BLaER1 (cell line): ENCODE results near the gene MAP7.
"Not testable (repeated sequence)": the region's sequence is repeated elsewhere in the genome, so short reads cannot be mapped to it uniquely, and the experiment has no call there.

ENCODE experiments used
- H3K27ac ChIP-seq: shearing (Covaris generic); formaldehyde crosslinking; 2 replicates; pipeline ENCODE4 v1.8.1; 2022
- H3K27me3 ChIP-seq: shearing (Covaris generic); formaldehyde crosslinking; 2 replicates; pipeline ENCODE4 v1.8.1; 2022
- H3K36me3 ChIP-seq: shearing (Covaris generic); formaldehyde crosslinking; 2 replicates; pipeline ENCODE4 v1.8.1; 2022
- H3K4me1 ChIP-seq: shearing (Covaris generic); formaldehyde crosslinking; 2 replicates; pipeline ENCODE4 v1.8.1; 2022
- H3K4me2 ChIP-seq: shearing (Covaris generic); formaldehyde crosslinking; 2 replicates; pipeline ENCODE4 v1.8.1; 2022
- H3K4me3 ChIP-seq: shearing (Covaris generic); formaldehyde crosslinking; 2 replicates; pipeline ENCODE4 v1.8.1; 2022
- H3K9ac ChIP-seq: shearing (Covaris generic); formaldehyde crosslinking; 2 replicates; pipeline ENCODE4 v1.8.1; 2022
- H3K9me3 ChIP-seq: shearing (Covaris generic); formaldehyde crosslinking; 2 replicates; pipeline ENCODE4 v1.8.1; 2022
- H4K20me1 ChIP-seq: shearing (Covaris generic); formaldehyde crosslinking; 2 replicates; pipeline ENCODE4 v1.8.1; 2022
- Cebpa-rat ChIP-seq: shearing (Covaris generic); IDR thresholded peaks from 2 replicates; pipeline ENCODE4 v1.8.1; 2022

MAP7 gene

GRCh38 chr6:136383268-136383937 is 166.8 kb downstream of the MAP7 start:
- Histone ChIP-seq H3K27me3 (no peaks in the 10 kb centered on the region), H3K4me3 (no peak overlapping the region), H3K9ac (no peak overlapping the region), H3K4me1 (no peaks in the 10 kb centered on the region), H4K20me1 (no peaks in the 10 kb centered on the region), H3K27ac (no peak overlapping the region), H3K4me2 (no peak overlapping the region), H3K36me3 (no peaks in the 10 kb centered on the region), H3K9me3 (no peaks in the 10 kb centered on the region)
- TF ChIP-seq Cebpa-rat: no peak

DNA sequence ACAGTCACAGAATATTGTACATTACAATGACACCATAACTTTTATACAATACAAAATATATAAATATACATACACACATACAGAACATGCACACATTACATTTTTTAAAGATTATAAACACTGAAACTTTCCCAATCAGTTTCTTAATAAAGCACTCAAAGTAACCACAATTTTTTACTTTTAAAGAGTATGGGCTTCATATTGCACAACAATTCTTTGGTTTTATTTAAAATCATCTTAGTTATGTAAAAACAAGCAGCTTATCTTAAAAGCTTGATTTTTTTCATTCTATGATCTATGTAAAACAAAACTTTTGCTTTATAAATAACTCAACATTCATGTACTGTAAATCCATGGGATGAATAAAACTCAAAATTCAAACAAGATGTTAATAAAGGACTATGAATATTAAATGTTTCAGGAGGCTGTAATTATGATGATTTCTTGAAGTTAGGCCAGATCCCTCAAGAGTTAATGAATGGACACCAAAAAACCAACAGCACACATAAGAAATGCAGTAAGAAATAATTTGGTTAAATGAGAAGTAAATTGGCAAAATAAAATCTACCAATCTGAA is 167.5 kb downstream of the MAP7 start:
- no peaks in the 10 kb centered on the region for H4K20me1 ChIP-seq
- H3K4me3 ChIP-seq: no peak overlapping the region
- no peaks in the 10 kb centered on the region for H3K9me3 ChIP-seq
- H3K27ac ChIP-seq: no peak overlapping the region
- no peaks in the 10 kb centered on the region for H3K27me3 ChIP-seq
- no peaks in the 10 kb centered on the region for H3K36me3 ChIP-seq
- TF ChIP-seq Cebpa-rat: no peak
- H3K4me2 ChIP-seq: no peak overlapping the region
- H3K9ac ChIP-seq: no peak overlapping the region
- H3K4me1 ChIP-seq: no peaks in the 10 kb centered on the region

- Histone ChIP-seq H4K20me1 (no peaks in the 10 kb centered on the region), H3K9ac (no peak overlapping the region), H3K4me2 (no peak overlapping the region), H3K4me1 (no peaks in the 10 kb centered on the region), H3K27ac (no peak overlapping the region), H3K4me3 (no peak overlapping the region), H3K27me3 (no peaks in the 10 kb centered on the region), H3K36me3 (no peaks in the 10 kb centered on the region), H3K9me3 (no peaks in the 10 kb centered on the region)
- TF ChIP-seq Cebpa-rat: no peak
Measured at GRCh38 chr6:136378888-136379287, 171.3 kb downstream of the MAP7 start.

DNA sequence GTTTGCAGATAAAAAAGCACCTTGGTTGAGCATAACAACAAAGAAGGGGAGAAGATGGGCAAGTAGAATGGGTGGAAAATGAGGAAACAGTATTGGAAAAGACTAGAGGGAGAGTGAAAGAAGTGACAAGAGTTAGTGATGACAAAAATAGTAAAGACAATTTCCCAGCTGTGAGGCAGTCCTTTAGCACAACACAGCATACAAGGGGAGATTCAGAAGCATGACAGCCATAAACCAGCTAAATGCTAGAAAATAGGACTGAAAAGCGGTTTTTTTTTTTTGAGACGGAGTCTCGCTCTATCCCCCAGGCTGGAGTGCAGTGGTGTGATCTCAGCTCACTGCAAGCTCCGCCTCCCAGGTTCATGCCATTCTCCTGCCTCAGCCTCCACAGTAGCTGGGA is 174.4 kb downstream of the MAP7 start:
- H3K4me3 ChIP-seq, H3K9me3 ChIP-seq, H3K27me3 ChIP-seq, H4K20me1 ChIP-seq, H3K4me2 ChIP-seq, H3K27ac ChIP-seq, H3K36me3 ChIP-seq, H3K4me1 ChIP-seq, H3K9ac ChIP-seq: not testable (repeated sequence)

DNA sequence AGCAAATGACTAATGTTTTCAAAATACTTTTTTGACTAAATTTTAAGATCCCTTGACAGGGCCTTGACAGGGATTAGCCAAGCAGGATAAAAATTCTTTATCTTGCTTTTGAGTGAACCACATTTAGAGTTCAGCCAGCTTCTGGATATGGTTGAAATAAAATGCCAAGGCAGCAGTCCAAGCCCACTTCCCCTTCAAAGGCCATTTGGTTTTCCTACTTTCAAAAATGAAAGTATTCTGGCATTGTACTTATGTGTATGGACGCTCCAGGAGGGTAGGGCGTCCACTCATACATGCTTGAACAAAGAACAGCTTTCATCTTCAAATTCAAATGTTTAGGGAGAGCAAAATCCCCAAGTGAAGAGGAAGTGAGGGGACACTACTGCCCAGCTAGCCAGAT is 178.3 kb downstream of the MAP7 start:
- Histone ChIP-seq H3K4me2 (no peak overlapping the region), H3K4me3 (no peak overlapping the region), H3K27ac (no peak overlapping the region), H3K4me1 (no peaks in the 10 kb centered on the region), H3K27me3 (no peaks in the 10 kb centered on the region), H3K36me3 (no peaks in the 10 kb centered on the region), H3K9me3 (no peaks in the 10 kb centered on the region), H4K20me1 (no peaks in the 10 kb centered on the region), H3K9ac (no peak overlapping the region)
- TF ChIP-seq Cebpa-rat: no peak

DNA sequence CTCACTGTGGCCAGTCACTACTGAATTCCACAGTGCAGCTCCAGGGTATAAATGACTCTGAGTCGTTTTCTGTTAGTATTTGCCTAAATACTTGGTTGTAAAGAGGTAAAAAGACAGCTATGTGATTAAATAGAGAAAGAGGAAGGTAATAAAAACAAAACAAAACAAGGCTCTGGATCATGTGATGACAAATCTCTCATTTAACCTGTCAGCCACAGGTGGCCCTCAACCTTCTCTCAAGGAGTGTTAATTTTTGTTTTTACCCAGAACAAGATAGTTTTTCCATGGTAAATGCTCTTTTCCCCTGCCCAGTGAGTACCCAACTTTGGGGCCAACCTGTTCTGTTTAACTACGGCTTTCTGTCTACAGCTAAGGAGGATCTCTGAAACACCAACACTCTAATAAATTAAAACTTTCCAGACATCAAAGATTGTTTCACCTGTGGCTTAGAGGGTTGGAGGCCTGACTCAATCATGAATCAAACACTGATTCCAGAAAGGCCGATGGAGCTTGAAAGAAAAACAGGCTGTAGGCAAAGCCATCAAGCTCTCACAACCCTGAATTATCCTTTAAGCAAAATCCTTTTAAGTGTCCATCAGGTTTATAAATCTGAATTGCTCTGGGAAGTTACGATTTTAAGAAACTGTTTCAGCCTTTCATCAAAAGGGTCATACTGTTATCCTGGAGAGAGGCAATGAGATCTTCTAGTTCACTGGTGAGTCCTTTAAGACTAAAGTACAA is 179.1 kb downstream of the MAP7 start:
- H3K4me2 ChIP-seq: no peak overlapping the region
- no peaks in the 10 kb centered on the region for H3K27me3 ChIP-seq
- H3K9me3 ChIP-seq: no peaks in the 10 kb centered on the region
- H3K4me1 ChIP-seq: no peaks in the 10 kb centered on the region
- no peak overlapping the region for H3K9ac ChIP-seq
- TF ChIP-seq Cebpa-rat: no peak
- no peak overlapping the region for H3K27ac ChIP-seq
- H4K20me1 ChIP-seq: no peaks in the 10 kb centered on the region
- H3K36me3 ChIP-seq: no peaks in the 10 kb centered on the region
- H3K4me3 ChIP-seq: no peak overlapping the region

DNA sequence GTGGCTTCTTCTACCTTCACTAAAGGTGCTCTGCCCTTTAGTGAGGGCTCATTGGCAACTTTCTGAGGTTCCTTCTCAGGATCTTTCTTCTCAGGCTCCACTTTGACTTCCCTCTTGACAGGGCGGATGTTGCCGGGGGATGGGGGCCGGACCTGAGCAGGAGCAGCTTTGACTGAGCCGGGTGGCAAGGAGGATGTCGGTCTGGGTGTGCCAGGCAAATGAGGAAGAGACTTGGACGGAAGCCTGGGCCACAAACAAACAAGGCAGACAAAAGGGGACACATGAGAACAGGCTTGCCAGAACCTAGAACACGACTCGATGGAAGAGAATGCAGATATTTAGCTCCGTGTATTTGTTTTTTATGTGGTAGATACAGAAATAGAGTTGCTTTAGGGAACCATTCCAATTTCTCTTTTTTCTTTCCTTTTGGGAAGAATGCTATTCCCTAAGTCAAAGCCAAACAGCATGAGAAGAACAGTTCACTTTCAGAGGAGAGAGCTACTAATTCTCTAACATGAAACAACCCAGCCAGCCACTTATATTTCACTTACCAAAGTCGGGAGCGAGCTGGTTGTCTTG is 184.4 kb downstream of the MAP7 start:
- H3K27ac ChIP-seq: no peak overlapping the region

GRCh38 chr6:136362421-136363356 is 187.5 kb downstream of the MAP7 start:
- Histone ChIP-seq H3K4me3 (no peak overlapping the region), H3K36me3 (no peaks in the 10 kb centered on the region), H3K9ac (no peak overlapping the region), H3K4me2 (no peak overlapping the region), H3K27ac (no peak overlapping the region), H4K20me1 (no peaks in the 10 kb centered on the region), H3K27me3 (no peaks in the 10 kb centered on the region), H3K9me3 (no peaks in the 10 kb centered on the region), H3K4me1 (peaks cover 5% of the 10 kb centered on the region; the same call in 1 of the 2 replicates)
- no peak for TF ChIP-seq Cebpa-rat

More for the DNA sequence above, 184.4 kb downstream of the MAP7 start:
- H3K9ac ChIP-seq: no peak overlapping the region
- no peaks in the 10 kb centered on the region for H3K27me3 ChIP-seq
- H3K9me3 ChIP-seq: no peaks in the 10 kb centered on the region
- H3K4me2 ChIP-seq: no peak overlapping the region
- H3K4me3 ChIP-seq: no peak overlapping the region
- H3K36me3 ChIP-seq: no peaks in the 10 kb centered on the region
- peaks cover 5% of the 10 kb centered on the region; the same call in 1 of the 2 replicates for H3K4me1 ChIP-seq
- no peak for TF ChIP-seq Cebpa-rat
- H4K20me1 ChIP-seq: no peaks in the 10 kb centered on the region

- Histone ChIP-seq H4K20me1 (no peaks in the 10 kb centered on the region), H3K4me1 (peaks cover 5% of the 10 kb centered on the region; the same call in 1 of the 2 replicates), H3K27ac (no peak overlapping the region), H3K4me2 (no peak overlapping the region), H3K36me3 (no peaks in the 10 kb centered on the region), H3K9me3 (no peaks in the 10 kb centered on the region), H3K4me3 (no peak overlapping the region), H3K9ac (no peak overlapping the region), H3K27me3 (no peaks in the 10 kb centered on the region)
- TF ChIP-seq Cebpa-rat: no peak
Measured at GRCh38 chr6:136361787-136362186, 188.4 kb downstream of the MAP7 start.
